Thymus (tissue), 11 donors: Measurements from ENCODE around the gene MAN1C1. TPM values are rescaled to one million over a fixed set of nuclear protein-coding genes. Genes with fewer than 3 reads are reported as not detected.

ENCODE experiments used
- DNase-seq, 9 donors: peaks; one replicate each; pipeline ENCODE4 v3.0.0-alpha.2; 2013; ENCODE audit warnings: low spot score in 9 of 9, low read depth in 6 of 9, missing footprints in 1 of 9
- H3K27ac ChIP-seq, 2 donors: one replicate each; pipeline ENCODE4 v1.5.1; 2013; ENCODE audit warnings: control low read depth in 1 of 2, low read depth in 1 of 2, low read length in 1 of 2, mild to moderate bottlenecking in 1 of 2, moderate library complexity in 1 of 2
- H3K27me3 ChIP-seq, 2 donors: one replicate each; pipeline ENCODE4 v1.5.1; 2013; ENCODE audit warnings: low read length in 1 of 2; ENCODE audit not compliant: control insufficient read depth in 2 of 2, insufficient read depth in 1 of 2
- H3K36me3 ChIP-seq, 2 donors: one replicate each; pipeline ENCODE4 v1.5.1; 2013; ENCODE audit warnings: low read length in 1 of 2, mild to moderate bottlenecking in 1 of 2, moderate library complexity in 1 of 2; ENCODE audit not compliant: control insufficient read depth in 2 of 2, insufficient read depth in 2 of 2
- H3K4me1 ChIP-seq, 2 donors: one replicate each; pipeline ENCODE4 v1.5.1; 2013; ENCODE audit warnings: low read length in 2 of 2; ENCODE audit not compliant: control insufficient read depth in 2 of 2, insufficient read depth in 2 of 2
- H3K4me3 ChIP-seq, 2 donors: one replicate each; pipeline ENCODE4 v1.5.1; 2013; ENCODE audit warnings: low read length in 2 of 2, control low read depth in 1 of 2, mild to moderate bottlenecking in 1 of 2
- H3K9me3 ChIP-seq, 2 donors: one replicate each; pipeline ENCODE4 v1.5.1; 2013; ENCODE audit warnings: low read length in 1 of 2, mild to moderate bottlenecking in 1 of 2; ENCODE audit not compliant: control insufficient read depth in 2 of 2, insufficient read depth in 1 of 2
- WGBS: extraction: QIAGEN DNeasy Blood & Tissue Kit; methylation state at CpG from one replicate; pipeline ENCODE4 v1.1.7; 2013; 5-methylcytosine and 5-hydroxymethylcytosine counted together
- polyA plus RNA-seq: library from polyadenylated mRNA; stranded (reverse); fragments of 200-250 nt; gene quantifications from one replicate; pipeline ENCODE4 v1.2.3, GENCODE V29; 2013
- total RNA-seq: library from RNA; stranded (reverse); fragments of 120-200 nt; gene quantifications from one replicate; pipeline ENCODE4 v1.2.4, GENCODE V29; 2013
- donor health status: healthy.

The MAN1C1 gene
- total and polyA plus RNA-seq, 2 donors = 9.7 to 18.4 TPM

GRCh38 chr1:25772692-25773245 lies 156.2 kb downstream of the MAN1C1 start:
- H3K4me3 ChIP-seq = no peak overlapping the region
- H3K27ac ChIP-seq = no peak overlapping the region
- peaks cover 40 to 70% of the 10 kb centered on the region in 2 donors for H3K27me3 ChIP-seq
- DNase-seq = no peak
- 96% methylated on average over 5 of the region's 5 CpGs for whole genome bisulfite sequencing
- H3K9me3 ChIP-seq = no peaks in the 10 kb centered on the region
- H3K36me3 ChIP-seq = peaks cover 0 to 4% of the 10 kb centered on the region in 2 donors
- H3K4me1 ChIP-seq = peaks cover 28 to 77% of the 10 kb centered on the region in 2 donors

DNA sequence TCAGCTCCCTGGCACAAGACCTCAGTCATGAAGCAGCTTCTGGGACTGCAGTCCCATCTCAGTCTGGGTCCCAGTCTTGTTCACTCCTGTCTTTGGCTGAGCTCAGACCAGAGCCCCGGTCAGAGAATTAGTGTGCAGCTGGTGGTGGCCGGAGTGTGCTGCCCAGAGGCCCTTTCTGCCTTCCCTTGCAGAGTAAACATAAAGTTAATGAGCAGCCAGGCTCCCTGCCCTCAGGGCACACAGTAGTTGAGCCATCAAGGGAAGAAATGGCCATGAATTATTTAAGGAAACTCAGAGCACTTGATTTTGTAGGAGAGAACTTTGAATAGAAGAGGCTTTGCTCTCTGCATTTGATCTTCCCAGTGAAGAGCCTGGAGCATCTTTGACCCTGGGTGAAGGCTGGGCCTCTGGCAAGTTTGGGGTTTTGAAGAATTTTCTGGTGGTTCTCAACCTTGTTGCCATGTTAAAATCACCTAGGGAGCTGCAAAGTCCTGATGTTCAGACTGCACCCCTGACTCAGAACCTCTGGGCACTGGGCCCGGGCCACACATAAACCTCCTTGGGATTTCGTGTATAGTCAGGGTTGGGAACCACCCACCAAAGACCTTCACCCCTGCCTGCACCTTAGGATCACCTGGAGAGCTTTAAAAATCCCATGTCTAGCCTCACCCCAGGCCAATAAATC lies 157.0 kb downstream of the MAN1C1 start:
- Histone ChIP-seq H3K36me3 (peaks cover 0 to 4% of the 10 kb centered on the region in 2 donors), H3K27me3 (peaks cover 40 to 78% of the 10 kb centered on the region in 2 donors), H3K4me3 (no peak overlapping the region), H3K27ac (peak overlapping the region; percentile 60 to 67), H3K4me1 (peaks cover 28 to 79% of the 10 kb centered on the region in 2 donors), H3K9me3 (no peaks in the 10 kb centered on the region)
- WGBS = 94% methylated on average over 4 of the region's 4 CpGs
- DNase-seq = no peak

- H3K36me3 ChIP-seq = peaks cover 0 to 4% of the 10 kb centered on the region in 2 donors
- peak overlapping the region; percentile 60 to 67 for H3K27ac ChIP-seq
- WGBS = 65% methylated on average over 13 of the region's 13 CpGs
- peaks cover 42 to 82% of the 10 kb centered on the region in 2 donors for H3K27me3 ChIP-seq
- no peaks in the 10 kb centered on the region for H3K9me3 ChIP-seq
- peak overlapping the region in 1 of 2 donors; percentile 4 for H3K4me3 ChIP-seq
- DNase-seq = peak in 1 of 9 donors; percentile 24
- H3K4me1 ChIP-seq = peaks cover 28 to 77% of the 10 kb centered on the region in 2 donors
Observed at GRCh38 chr1:25774206-25774803, 157.7 kb downstream of the MAN1C1 start.

DNA sequence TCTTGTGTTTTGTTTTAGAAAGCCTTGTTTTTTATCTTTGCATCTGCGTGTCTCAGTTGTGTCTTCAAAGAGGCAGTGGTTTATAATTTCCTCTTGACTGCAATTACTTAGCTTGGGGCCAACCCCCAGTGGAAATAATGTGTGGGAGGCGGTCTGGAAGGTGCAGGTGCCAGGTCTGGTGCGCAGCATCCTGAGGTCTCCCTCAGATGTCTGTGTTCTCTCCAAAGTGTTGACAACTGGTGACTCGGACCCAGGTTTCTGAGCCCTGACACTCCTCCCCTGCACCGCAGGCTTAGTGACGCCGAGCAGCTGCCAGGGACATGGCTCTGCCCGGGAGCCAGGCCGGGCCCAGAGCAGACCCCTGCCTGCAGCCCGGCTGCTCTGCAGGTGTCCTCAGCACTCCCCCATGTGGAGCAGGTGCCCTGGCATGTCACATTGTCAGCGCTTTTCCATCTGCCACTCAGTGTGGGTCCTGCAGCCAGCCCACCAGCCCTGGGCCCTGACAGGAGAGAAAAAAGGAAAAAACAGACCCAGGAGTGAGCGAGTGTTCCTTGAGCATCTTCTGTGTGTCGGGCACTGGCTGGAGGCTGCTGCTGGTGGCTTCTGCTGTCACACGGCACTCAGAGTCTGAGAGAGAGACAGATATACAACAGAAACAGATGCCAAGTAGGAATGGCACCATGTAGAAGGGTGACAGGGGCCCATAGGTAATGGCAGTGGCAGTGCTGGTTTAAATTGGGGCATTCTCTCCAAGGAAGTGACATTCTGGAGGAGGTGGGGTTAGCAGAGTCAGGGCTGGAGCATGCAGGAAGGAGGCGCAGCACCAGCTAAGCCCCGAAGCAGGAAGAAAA lies 158.6 kb downstream of the MAN1C1 start:
- peak overlapping the region; percentile 86 to 97 for H3K27ac ChIP-seq
- H3K27me3 ChIP-seq = peaks cover 38 to 79% of the 10 kb centered on the region in 2 donors
- peak overlapping the region; percentile 4 to 26 for H3K4me3 ChIP-seq
- WGBS = 8% methylated on average over 16 of the region's 16 CpGs
- no peaks in the 10 kb centered on the region for H3K9me3 ChIP-seq
- H3K4me1 ChIP-seq = peaks cover 28 to 69% of the 10 kb centered on the region in 2 donors
- DNase-seq = peak; percentile 66 to 96 (median 88)
- H3K36me3 ChIP-seq = peaks cover 0 to 4% of the 10 kb centered on the region in 2 donors

DNA sequence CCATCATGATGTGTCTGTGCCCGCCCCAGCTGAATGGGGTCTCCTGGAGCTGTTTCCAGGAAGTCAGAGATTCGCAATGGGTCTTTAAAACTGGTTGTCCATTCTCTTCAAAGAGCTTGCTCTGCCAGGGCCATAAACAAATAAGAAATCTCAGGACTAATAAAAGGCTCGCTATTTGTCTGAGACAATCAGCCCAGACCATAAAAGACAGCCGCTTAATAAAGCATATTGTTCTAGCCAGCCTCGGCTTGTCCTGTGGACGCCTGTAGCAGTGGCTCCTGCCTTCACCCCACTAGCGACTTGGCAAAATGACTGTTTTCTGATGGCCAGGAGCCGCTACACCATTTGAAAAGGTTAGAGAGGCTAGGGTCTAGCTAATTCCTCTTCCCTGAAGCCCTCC lies 162.8 kb downstream of the MAN1C1 start:
- WGBS = 92% methylated on average over 8 of the region's 8 CpGs
- peaks cover 0 to 4% of the 10 kb centered on the region in 2 donors for H3K9me3 ChIP-seq
- DNase-seq = no peak
- no peak overlapping the region for H3K4me3 ChIP-seq
- no peak overlapping the region for H3K27ac ChIP-seq
- peaks cover 13 to 63% of the 10 kb centered on the region in 2 donors for H3K27me3 ChIP-seq
- no peaks in the 10 kb centered on the region for H3K36me3 ChIP-seq
- peaks cover 13 to 33% of the 10 kb centered on the region in 2 donors for H3K4me1 ChIP-seq

GRCh38 chr1:25779894-25780293 lies 163.3 kb downstream of the MAN1C1 start:
- Histone ChIP-seq H3K36me3 (no peaks in the 10 kb centered on the region), H3K4me1 (peaks cover 10 to 28% of the 10 kb centered on the region in 2 donors), H3K27ac (no peak overlapping the region), H3K4me3 (no peak overlapping the region), H3K27me3 (peaks cover 13 to 63% of the 10 kb centered on the region in 2 donors), H3K9me3 (peaks cover 0 to 4% of the 10 kb centered on the region in 2 donors)
- DNase-seq = no peak
- 96% methylated on average over 4 of the region's 4 CpGs for WGBS

- 95% methylated on average over 14 of the region's 14 CpGs for WGBS
- peaks cover 13 to 65% of the 10 kb centered on the region in 2 donors for H3K27me3 ChIP-seq
- H3K4me1 ChIP-seq = peaks cover 6 to 21% of the 10 kb centered on the region in 2 donors
- no peak for DNase-seq
- peaks cover 0 to 4% of the 10 kb centered on the region in 2 donors for H3K9me3 ChIP-seq
- no peak overlapping the region for H3K4me3 ChIP-seq
- H3K36me3 ChIP-seq = no peaks in the 10 kb centered on the region
- no peak overlapping the region for H3K27ac ChIP-seq
Observed at GRCh38 chr1:25780318-25781129, 163.9 kb downstream of the MAN1C1 start.

DNA sequence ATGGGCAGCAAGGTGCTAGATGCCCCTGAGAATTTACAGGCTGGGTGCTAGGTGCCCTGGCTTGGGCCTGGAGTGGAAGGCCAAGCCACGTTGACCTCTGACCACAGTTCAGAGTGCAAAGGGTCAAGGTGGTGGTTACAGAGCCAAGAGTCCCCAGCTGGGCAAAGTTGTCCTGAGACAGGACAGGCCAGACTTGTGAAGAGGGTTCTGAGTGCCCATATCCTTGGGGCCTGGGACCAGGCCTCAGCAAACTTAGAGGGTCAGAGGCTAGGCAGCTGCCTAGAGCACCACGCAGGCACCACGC lies 164.5 kb downstream of the MAN1C1 start:
- H3K4me3 ChIP-seq = no peak overlapping the region
- no peak for DNase-seq
- peaks cover under 1 to 16% of the 10 kb centered on the region in 2 donors for H3K4me1 ChIP-seq
- H3K27ac ChIP-seq = no peak overlapping the region
- WGBS = 94% methylated on average over 3 of the region's 3 CpGs
- peaks cover 13 to 65% of the 10 kb centered on the region in 2 donors for H3K27me3 ChIP-seq
- peaks cover 0 to 4% of the 10 kb centered on the region in 2 donors for H3K9me3 ChIP-seq
- no peaks in the 10 kb centered on the region for H3K36me3 ChIP-seq
